Measurements from ENCODE around the gene DNAAF5.

DNA sequence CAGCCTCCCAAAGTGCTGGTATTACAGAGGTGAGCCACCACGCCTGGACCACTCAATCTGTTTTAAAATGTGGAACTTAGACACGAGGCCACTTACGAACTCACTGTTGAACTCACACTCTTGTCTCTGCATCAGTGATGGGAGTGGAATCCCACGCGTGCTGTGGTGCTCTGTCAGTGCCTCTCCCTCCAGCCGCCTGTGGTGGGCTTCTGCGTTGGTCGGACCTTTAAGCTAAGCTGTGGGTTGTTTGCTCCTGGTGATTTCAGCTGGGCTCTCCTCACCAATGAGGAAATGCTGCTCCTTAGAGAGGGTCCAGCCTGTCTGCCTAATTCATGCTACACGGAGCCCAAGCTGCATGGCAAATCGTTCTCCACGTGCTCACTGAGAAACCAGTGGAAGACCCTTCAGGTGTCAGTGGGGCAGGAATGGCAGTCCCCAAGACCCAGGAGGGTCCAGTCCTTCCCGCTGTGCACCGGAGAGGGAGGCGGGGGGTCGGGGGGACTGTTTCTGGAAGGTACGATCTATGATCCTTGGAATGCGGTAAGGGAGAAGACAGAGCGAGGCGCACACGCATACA lies 18.4 kb downstream of the DNAAF5 start:
- TF ChIP-seq CTCF (conservative IDR thresholded peaks at IDR 0.05 in 1 of 2, IDR thresholded peaks at IDR 0.05 in 1 of 2; ENCODE audit: low read depth in 1 of 2, low read length in 2 of 2) (no peak), EZH2 (IDR thresholded peaks at IDR 0.05; ENCODE audit: low read length, missing control alignments) (no peak)

All from fibroblast of lung (primary cell).